GM23338 (cell line): ENCODE measurements around the gene SMYD5. TPM values are rescaled to one million over a fixed set of nuclear protein-coding genes. Genes with fewer than 3 reads are reported as not detected.

ENCODE experiments used
- ATAC-seq: fragments of 200-7000 bp; cut with Tn5 transposase; 3 replicates; pipeline ENCODE4 v1.9.1; 2020
- DNase-seq: peaks from one replicate; pipeline ENCODE4 v3.0.0-alpha.2; 2015; ENCODE audit warnings: low spot score
- H2AFZ ChIP-seq: fragments of 200-600 bp; sonication (generic); 2 replicates; pipeline ENCODE4 v1.8.0; 2016; ENCODE audit warnings: antibody characterized with exemption, mild to moderate bottlenecking, moderate library complexity
- H3F3A ChIP-seq: fragments of 200-600 bp; sonication (generic); replicated peaks from 2 replicates; pipeline ENCODE4 v1.8.0; 2017; ENCODE audit warnings: antibody characterized with exemption, mixed run types, low read depth
- H3K27ac ChIP-seq: fragments of 200-600 bp; sonication (generic); 2 replicates; pipeline ENCODE4 v1.6.1; 2016; ENCODE audit warnings: low read depth
- H3K27me3 ChIP-seq: fragments of 200-600 bp; sonication (generic); 2 replicates; pipeline ENCODE4 v1.8.0; 2016; ENCODE audit warnings: mild to moderate bottlenecking, mixed run types, moderate library complexity; ENCODE audit not compliant: insufficient read depth
- H3K36me3 ChIP-seq: fragments of 200-600 bp; sonication (generic); 2 replicates; pipeline ENCODE4 v1.8.0; 2016; ENCODE audit warnings: mild to moderate bottlenecking; ENCODE audit not compliant: insufficient read depth
- H3K4me1 ChIP-seq: fragments of 200-600 bp; sonication (generic); 2 replicates; pipeline ENCODE4 v1.8.0; 2016; ENCODE audit warnings: mild to moderate bottlenecking, moderate library complexity; ENCODE audit not compliant: insufficient read depth
- H3K4me2 ChIP-seq: fragments of 200-600 bp; sonication (generic); 2 replicates; pipeline ENCODE4 v1.7.1; 2017; ENCODE audit warnings: mixed run types
- H3K4me3 ChIP-seq: fragments of 200-600 bp; sonication (generic); 2 replicates; pipeline ENCODE4 v1.6.1; 2016; ENCODE audit warnings: mixed run types
- H3K79me2 ChIP-seq: fragments of 200-600 bp; sonication (generic); replicated peaks from 2 replicates; pipeline ENCODE4 v1.8.0; 2017; ENCODE audit warnings: mild to moderate bottlenecking; ENCODE audit not compliant: insufficient read depth
- H3K9me2 ChIP-seq: fragments of 200-600 bp; sonication (generic); 2 replicates; pipeline ENCODE4 v1.8.0; 2017; ENCODE audit not compliant: insufficient read depth
- H4K20me1 ChIP-seq: fragments of 200-600 bp; sonication (generic); replicated peaks from 2 replicates; pipeline ENCODE4 v1.8.0; 2017; ENCODE audit warnings: mild to moderate bottlenecking; ENCODE audit not compliant: insufficient read depth
- H3K27ac Mint-ChIP-seq: 2 replicates; pipeline ENCODE4 v1.8.0; 2020; ENCODE audit warnings: inconsistent platforms, mild to moderate bottlenecking, moderate library complexity, mixed read lengths
- H3K27me3 Mint-ChIP-seq: 3 replicates; pipeline ENCODE4 v1.8.0; 2022; ENCODE audit warnings: low read depth, mild to moderate bottlenecking, moderate library complexity, mixed read lengths, inconsistent platforms; ENCODE audit not compliant: insufficient read depth, poor library complexity
- H3K36me3 Mint-ChIP-seq: 3 replicates; pipeline ENCODE4 v1.8.0; 2021; ENCODE audit warnings: low read depth, mild to moderate bottlenecking, inconsistent platforms, moderate library complexity, mixed read lengths
- H3K4me1 Mint-ChIP-seq: 3 replicates; pipeline ENCODE4 v1.8.0; 2020; ENCODE audit warnings: mild to moderate bottlenecking, inconsistent platforms, mixed read lengths
- H3K4me3 Mint-ChIP-seq: 3 replicates; pipeline ENCODE4 v1.8.0; 2021; ENCODE audit warnings: moderate library complexity, mild to moderate bottlenecking, inconsistent platforms, mixed read lengths
- H3K9me3 Mint-ChIP-seq: 3 replicates; pipeline ENCODE4 v1.8.0; 2020; ENCODE audit warnings: moderate library complexity, mild to moderate bottlenecking, inconsistent platforms, mixed read lengths
- CREB1 ChIP-seq: fragments of 250-450 bp; sonication (Bioruptor Pico); IDR thresholded peaks from 2 replicates; pipeline ENCODE4 v1.5.0; 2020; ENCODE audit warnings: low read depth, mild to moderate bottlenecking, moderate library complexity
- EZH2 ChIP-seq: fragments of 200-600 bp; sonication (generic); IDR thresholded peaks from one replicate; pipeline ENCODE4 v1.8.0; 2017; ENCODE audit warnings: antibody characterized with exemption, mild to moderate bottlenecking, low read depth; ENCODE audit not compliant: unreplicated experiment
- STAT1 ChIP-seq: IDR thresholded peaks from one replicate; pipeline ENCODE4 v1.6.1; 2016; ENCODE audit warnings: antibody characterized with exemption; ENCODE audit not compliant: unreplicated experiment
- ZNF331 ChIP-seq: fragments of 250-450 bp; sonication (Bioruptor Pico); IDR thresholded peaks from 2 replicates; pipeline ENCODE4 v1.5.0; 2020; ENCODE audit warnings: low read depth, mild to moderate bottlenecking, moderate library complexity
- polyA plus RNA-seq: library from polyadenylated mRNA; unstranded; fragments of >200 nt; fragmentation: Nextera tagmentation; extraction: Ambion mirVana; gene quantifications from 2 replicates; pipeline ENCODE4 v1.2.1, GENCODE V29; 2016
- total RNA-seq: library from RNA; depleted of rRNA; stranded (reverse); fragments of >200 nt; shearing (Covaris generic); gene quantifications from 2 replicates; pipeline ENCODE4 v1.2.3, GENCODE V29; 2014; rRNA removed
- TF ChIP-seq, protein P1 (sequence below), 2 experiments: fragments of 200-600 bp in 1 of 2; sonication (generic) in 1 of 2; conservative IDR thresholded peaks; 2 replicates each; pipeline versions ENCODE4 v1.5.1 to v1.6.1; 2016 to 2017; ENCODE audit warnings: antibody characterized with exemption in 2 of 2, low read depth in 2 of 2, mild to moderate bottlenecking in 2 of 2, moderate library complexity in 1 of 2
- TF ChIP-seq, protein P2 (sequence below): IDR thresholded peaks from 2 replicates; pipeline ENCODE4 v1.6.1; 2016; ENCODE audit warnings: antibody characterized with exemption

The SMYD5 gene
- total and polyA plus RNA-seq, 2 experiments from 2014 or later: 20.5 to 45.8 TPM

DNA sequence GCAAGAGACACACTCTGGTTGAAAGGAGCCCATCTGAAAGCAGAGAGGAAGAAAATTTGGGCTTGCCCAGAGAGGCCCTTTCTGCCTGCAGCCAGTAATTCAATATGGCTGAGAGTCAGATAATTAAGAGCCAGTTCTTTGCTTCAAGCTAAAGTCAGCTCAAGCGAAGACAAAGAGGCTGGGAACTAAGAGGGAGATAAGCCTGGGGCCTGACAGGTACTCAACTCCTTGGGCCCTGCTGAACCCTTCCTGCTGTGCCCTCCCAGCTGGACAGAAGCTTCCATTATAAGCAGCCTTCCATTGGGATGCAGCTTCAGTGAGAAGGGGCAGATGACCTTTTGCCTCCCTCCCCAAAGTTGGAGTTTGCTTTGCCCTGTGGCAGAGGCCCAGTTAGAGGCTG, 58.2 kb downstream of the SMYD5 start:
- Histone ChIP-seq H3K36me3 (no peaks in the 10 kb centered on the region), H3K27me3 (peaks cover 27% of the 10 kb centered on the region), H2AFZ (no peak overlapping the region), H3K4me3 (no peak overlapping the region), H3K9me2 (no peaks in the 10 kb centered on the region), H3K4me2 (no peak overlapping the region), H3K79me2 (0 out of 2 replicates have a peak, but pooled peaks cover 9% of the 10 kb centered on the region), H3K4me1 (peaks cover 11% of the 10 kb centered on the region), H4K20me1 (peaks cover 18% of the 10 kb centered on the region), H3K27ac (no peak overlapping the region), H3F3A (peaks cover 8% of the 10 kb centered on the region; the same call in 1 of the 2 replicates)
- H3K9me3 Mint-ChIP-seq: no peaks in the 10 kb centered on the region; the same call in 2 of the 3 replicates
- H3K27me3 Mint-ChIP-seq: peaks cover 24% of the 10 kb centered on the region
- H3K4me3 Mint-ChIP-seq: no peak overlapping the region
- TF ChIP-seq, protein P1, sequence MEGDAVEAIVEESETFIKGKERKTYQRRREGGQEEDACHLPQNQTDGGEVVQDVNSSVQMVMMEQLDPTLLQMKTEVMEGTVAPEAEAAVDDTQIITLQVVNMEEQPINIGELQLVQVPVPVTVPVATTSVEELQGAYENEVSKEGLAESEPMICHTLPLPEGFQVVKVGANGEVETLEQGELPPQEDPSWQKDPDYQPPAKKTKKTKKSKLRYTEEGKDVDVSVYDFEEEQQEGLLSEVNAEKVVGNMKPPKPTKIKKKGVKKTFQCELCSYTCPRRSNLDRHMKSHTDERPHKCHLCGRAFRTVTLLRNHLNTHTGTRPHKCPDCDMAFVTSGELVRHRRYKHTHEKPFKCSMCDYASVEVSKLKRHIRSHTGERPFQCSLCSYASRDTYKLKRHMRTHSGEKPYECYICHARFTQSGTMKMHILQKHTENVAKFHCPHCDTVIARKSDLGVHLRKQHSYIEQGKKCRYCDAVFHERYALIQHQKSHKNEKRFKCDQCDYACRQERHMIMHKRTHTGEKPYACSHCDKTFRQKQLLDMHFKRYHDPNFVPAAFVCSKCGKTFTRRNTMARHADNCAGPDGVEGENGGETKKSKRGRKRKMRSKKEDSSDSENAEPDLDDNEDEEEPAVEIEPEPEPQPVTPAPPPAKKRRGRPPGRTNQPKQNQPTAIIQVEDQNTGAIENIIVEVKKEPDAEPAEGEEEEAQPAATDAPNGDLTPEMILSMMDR (conservative IDR thresholded peaks at IDR 0.05; ENCODE audit: low read depth in 2 of 2): no peak
- TF ChIP-seq STAT1 (no peak), EZH2 (no peak), CREB1 (CRISPR knock-in tag) (no peak), ZNF331 (CRISPR knock-in tag) (no peak)
- TF ChIP-seq, protein P2, sequence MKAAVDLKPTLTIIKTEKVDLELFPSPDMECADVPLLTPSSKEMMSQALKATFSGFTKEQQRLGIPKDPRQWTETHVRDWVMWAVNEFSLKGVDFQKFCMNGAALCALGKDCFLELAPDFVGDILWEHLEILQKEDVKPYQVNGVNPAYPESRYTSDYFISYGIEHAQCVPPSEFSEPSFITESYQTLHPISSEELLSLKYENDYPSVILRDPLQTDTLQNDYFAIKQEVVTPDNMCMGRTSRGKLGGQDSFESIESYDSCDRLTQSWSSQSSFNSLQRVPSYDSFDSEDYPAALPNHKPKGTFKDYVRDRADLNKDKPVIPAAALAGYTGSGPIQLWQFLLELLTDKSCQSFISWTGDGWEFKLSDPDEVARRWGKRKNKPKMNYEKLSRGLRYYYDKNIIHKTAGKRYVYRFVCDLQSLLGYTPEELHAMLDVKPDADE: no peak
- H3K36me3 Mint-ChIP-seq: peaks cover 7% of the 10 kb centered on the region; the same call in 1 of the 3 replicates
- DNase-seq (no peak), ATAC-seq (no peak)
- peaks cover 14% of the 10 kb centered on the region for H3K4me1 Mint-ChIP-seq
- H3K27ac Mint-ChIP-seq: no peak overlapping the region

Other genes starting within 250 kb of the SMYD5 start
- 25.8 and 26.3 TPM in 2 replicates for gene SFXN5, start 142.5 kb upstream of the SMYD5 start, total RNA-seq
- 23.6 and 25.4 TPM in 2 replicates for gene SFXN5, start 142.5 kb upstream of the SMYD5 start, polyA plus RNA-seq
- gene RAB11FIP5, start 101.3 kb upstream of the SMYD5 start, total RNA-seq: 15.7 and 16.6 TPM in 2 replicates
- gene RAB11FIP5, start 101.3 kb upstream of the SMYD5 start, polyA plus RNA-seq: 4.3 and 4.4 TPM in 2 replicates
- 0.47 and 0.73 TPM in 2 replicates for gene NOTO, start 11.7 kb upstream of the SMYD5 start, total RNA-seq
- gene NOTO, start 11.7 kb upstream of the SMYD5 start, polyA plus RNA-seq: 0.06 and 0.12 TPM in 2 replicates
- gene PRADC1, start 19.0 kb downstream of the SMYD5 start, total RNA-seq: 6.5 and 8.6 TPM in 2 replicates
- gene PRADC1, start 19.0 kb downstream of the SMYD5 start, polyA plus RNA-seq: 6.8 and 8.3 TPM in 2 replicates
- gene CCT7, start 20.1 kb downstream of the SMYD5 start, total RNA-seq: 516 and 642 TPM in 2 replicates
- 269 and 287 TPM in 2 replicates for gene CCT7, start 20.1 kb downstream of the SMYD5 start, polyA plus RNA-seq
- gene FBXO41, start 70.2 kb downstream of the SMYD5 start, total RNA-seq: 13.8 and 16.5 TPM in 2 replicates
- 3.1 and 3.5 TPM in 2 replicates for gene FBXO41, start 70.2 kb downstream of the SMYD5 start, polyA plus RNA-seq
- not detected in 2 replicates for gene EGR4, start 79.3 kb downstream of the SMYD5 start, total RNA-seq
- gene EGR4, start 79.3 kb downstream of the SMYD5 start, polyA plus RNA-seq: 0.23 TPM in 1 of 2 replicates, not detected in the other
- 65.7 and 66.8 TPM in 2 replicates for gene ALMS1, start 171.6 kb downstream of the SMYD5 start, total RNA-seq
- gene ALMS1, start 171.6 kb downstream of the SMYD5 start, polyA plus RNA-seq: 35.0 and 38.8 TPM in 2 replicates